K562 (cell line): ENCODE results near the gene FAM53A. TPM values are rescaled to one million over a fixed set of nuclear protein-coding genes. Genes with fewer than 3 reads are reported as not detected.

Experiments used
- ATAC-seq: fragments of 200-7000 bp; cut with Tn5 transposase; 3 replicates; pipeline ENCODE4 v1.9.1; 2020; ENCODE audit warnings: moderate library complexity
- BruUV-seq: library from RNA; stranded (reverse); fragments of 400-500 nt; replicated peaks from 2 replicates; lab custom pipeline; 2021; lab: Mats Ljungman, UMichigan
- CTCF ChIA-PET: fragments of 300-600 bp; formaldehyde crosslinking; extraction: SDS; loops from one replicate; lab custom pipeline; 2021; ENCODE audit warnings: low intra/inter-chr PET ratio; lab: Yijun Ruan, JAX
- POLR2A ChIA-PET: fragments of 300-600, 350-650 bp; sonication (Branson Sonifier 250); formaldehyde crosslinking; extraction: SDS; loops from one replicate; lab custom pipeline; 2021; ENCODE audit warnings: antibody characterized with exemption, inconsistent platforms; lab: Yijun Ruan, JAX
- DNase-seq, 4 experiments: peaks; one replicate each; pipeline versions ENCODE4 v3.0.0 to v3.0.0-alpha.2; 2011 to 2018; ENCODE audit warnings: low spot score in 3 of 4, mixed read lengths in 3 of 4; ENCODE audit errors: extremely low read depth in 1 of 4
- FAIRE-seq: peaks from 2 replicates; lab custom pipeline; 2011; peaks lifted over from hg19 to GRCh38; lab: Jason Lieb, UNC
- H2AFZ ChIP-seq: 2 replicates; pipeline ENCODE4 v1.6.0; 2011; ENCODE audit warnings: low read depth, low read length, control low read depth, inconsistent platforms
- H3K27ac ChIP-seq: fragments of 200-600 bp; 3 replicates; pipeline ENCODE4 v1.8.0; 2011; ENCODE audit warnings: low read depth, mild to moderate bottlenecking, control low read depth, inconsistent platforms, low read length, moderate library complexity, mixed read lengths; ENCODE audit errors: extremely low read depth
- H3K27me3 ChIP-seq, 2 experiments: fragments of 300-600 bp in 1 of 2; 2 replicates in 1 of 2; 3 replicates in 1 of 2; pipeline versions ENCODE4 v1.6.0 to v1.8.0; 2011; ENCODE audit warnings: inconsistent platforms in 2 of 2, low read length in 2 of 2, mild to moderate bottlenecking in 1 of 2, mixed read lengths in 1 of 2, moderate library complexity in 1 of 2; ENCODE audit not compliant: control insufficient read depth in 2 of 2, insufficient read depth in 2 of 2
- H3K36me3 ChIP-seq: fragments of 300-600 bp; 3 replicates; pipeline ENCODE4 v1.8.0; 2011; ENCODE audit warnings: mild to moderate bottlenecking, low read length, inconsistent platforms; ENCODE audit not compliant: control insufficient read depth, insufficient read depth
- H3K4me1 ChIP-seq, 2 experiments: fragments of 200-600 bp in 1 of 2; replicated peaks in 1 of 2; 2 replicates in 1 of 2; 3 replicates in 1 of 2; pipeline versions ENCODE4 v1.5.1 to v1.8.0; 2011; ENCODE audit warnings: inconsistent platforms in 2 of 2, low read length in 2 of 2, mild to moderate bottlenecking in 1 of 2, mixed read lengths in 1 of 2, moderate library complexity in 1 of 2; ENCODE audit not compliant: control insufficient read depth in 2 of 2, insufficient read depth in 2 of 2
- H3K4me2 ChIP-seq: 2 replicates; pipeline ENCODE4 v1.6.1; 2011; ENCODE audit warnings: low read length, control low read depth, inconsistent platforms, mixed read lengths; ENCODE audit not compliant: insufficient read depth
- H3K4me3 ChIP-seq: fragments of 200-600 bp; sonication (generic), shearing (Covaris generic); 2 replicates; pipeline ENCODE4 v1.5.1; 2016; ENCODE audit warnings: control low read depth, inconsistent platforms
- H3K79me2 ChIP-seq: fragments of 200-600 bp; 3 replicates; pipeline ENCODE4 v1.8.0; 2011; ENCODE audit warnings: low read length, inconsistent platforms; ENCODE audit not compliant: control insufficient read depth, insufficient read depth
- H3K9ac ChIP-seq, 2 experiments: 2 replicates each; pipeline versions ENCODE4 v1.6.0 to v1.6.1; 2011; ENCODE audit warnings: low read depth in 2 of 2, low read length in 2 of 2, control low read depth in 1 of 2, inconsistent platforms in 1 of 2, mild to moderate bottlenecking in 1 of 2, mixed read lengths in 1 of 2; ENCODE audit not compliant: insufficient read depth in 1 of 2
- H3K9me1 ChIP-seq: one replicate; pipeline ENCODE4 v1.6.0; 2011; ENCODE audit warnings: inconsistent platforms, mild to moderate bottlenecking, low read length, moderate library complexity; ENCODE audit not compliant: control insufficient read depth, insufficient read depth
- H3K9me3 ChIP-seq: replicated peaks from 2 replicates; pipeline ENCODE4 v1.5.1; 2011; ENCODE audit warnings: low read depth, low read length, inconsistent platforms; ENCODE audit not compliant: control insufficient read depth, insufficient read depth
- H4K20me1 ChIP-seq: replicated peaks from 2 replicates; pipeline ENCODE4 v1.6.1; 2011; ENCODE audit warnings: low read length, inconsistent platforms, mixed read lengths; ENCODE audit not compliant: control insufficient read depth, insufficient read depth
- COPS2 ChIP-seq: fragments of 450-650 bp; conservative IDR thresholded peaks from 2 replicates; pipeline ENCODE4 v1.6.1; 2016; ENCODE audit warnings: mild to moderate bottlenecking, moderate library complexity
- CUX1 ChIP-seq: fragments of 200-800 bp; sonication (Bioruptor generic); IDR thresholded peaks from 2 replicates; pipeline ENCODE4 v1.6.1; 2016; ENCODE audit warnings: missing genetic modification characterization, missing compliant biosample characterization
- DPF2 ChIP-seq: fragments of 450-650 bp; IDR thresholded peaks from 2 replicates; pipeline ENCODE4 v1.6.1; 2016
- ERF ChIP-seq: fragments of 450-650 bp; formaldehyde crosslinking; IDR thresholded peaks from 2 replicates; pipeline ENCODE4 v1.4.0; 2020; ENCODE audit warnings: mild to moderate bottlenecking, mixed read lengths
- NR2C2 ChIP-seq, 2 experiments: fragments of 200-800 bp in 1 of 2; sonication (Bioruptor generic) in 1 of 2; sonication (generic) in 1 of 2; formaldehyde crosslinking in 1 of 2; IDR thresholded peaks; 2 replicates each; pipeline versions ENCODE4 v1.6.1 to v1.8.0; 2016 to 2022; ENCODE audit warnings: mild to moderate bottlenecking in 1 of 2, missing compliant biosample characterization in 1 of 2, missing genetic modification characterization in 1 of 2, missing genetic modification reagents in 1 of 2
- POU5F1 ChIP-seq: fragments of 150-350 bp; IDR thresholded peaks from 2 replicates; pipeline ENCODE4 v1.6.1; 2014; ENCODE audit warnings: borderline replicate concordance, low read length, low read depth, mild to moderate bottlenecking; ENCODE audit not compliant: partially characterized antibody
- TBL1XR1 ChIP-seq, 2 experiments: IDR thresholded peaks; 2 replicates each; pipeline ENCODE4 v1.6.1; 2012; ENCODE audit warnings: improper control_type of control experiment in 2 of 2, low read length in 2 of 2, mild to moderate bottlenecking in 1 of 2
- YY1 ChIP-seq, 3 experiments: IDR thresholded peaks; 2 replicates each; pipeline ENCODE4 v1.6.1; 2011; ENCODE audit warnings: low read length in 2 of 3, mild to moderate bottlenecking in 2 of 3, moderate library complexity in 2 of 3, borderline replicate concordance in 1 of 3, control low read depth in 1 of 3, low read depth in 1 of 3; ENCODE audit not compliant: insufficient read depth in 3 of 3, insufficient replicate concordance in 2 of 3, control insufficient read depth in 1 of 3, insufficient read length in 1 of 3; ENCODE audit errors: extremely low read depth in 1 of 3
- ZBTB11 ChIP-seq, 3 experiments: fragments of 200-800 bp in 1 of 3; fragments of 250-450 bp in 1 of 3; fragments of 450-650 bp in 1 of 3; sonication (Bioruptor Pico) in 1 of 3; sonication (Bioruptor generic) in 1 of 3; formaldehyde crosslinking in 1 of 3; IDR thresholded peaks; 2 replicates each; pipeline versions ENCODE4 v1.6.1 to v1.8.0; 2016 to 2022; ENCODE audit warnings: mild to moderate bottlenecking in 2 of 3, missing genetic modification characterization in 2 of 3, missing compliant biosample characterization in 1 of 3, moderate library complexity in 1 of 3
- ZNF583 ChIP-seq: fragments of 250-450 bp; sonication (Bioruptor Pico); IDR thresholded peaks from 2 replicates; pipeline ENCODE4 v1.4.0; 2020
- ZNF717 ChIP-seq: fragments of 250-450 bp; sonication (Bioruptor Pico); IDR thresholded peaks from 2 replicates; pipeline ENCODE4 v1.5.0; 2021
- ZNF785 ChIP-seq: fragments of 250-450 bp; sonication (Bioruptor Pico); IDR thresholded peaks from 2 replicates; pipeline ENCODE4 v1.4.0; 2020; ENCODE audit warnings: mild to moderate bottlenecking
- WGBS: fragments of 100-300 bp; shearing (Covaris generic); methylation state at CpG from one replicate; pipeline ENCODE4 v1.1.6; 2016; ENCODE audit warnings: low coverage, mixed read lengths; ENCODE audit not compliant: insufficient coverage; ENCODE audit errors: missing lambda C conversion rate; 5-methylcytosine and 5-hydroxymethylcytosine counted together
- in situ Hi-C: fragments of 300-500 bp; cut with MboI; formaldehyde crosslinking; loops from 4 replicates; pipeline ENCODE4 v1.15.0; 2018; ENCODE audit warnings: inconsistent platforms, mixed read lengths
- intact Hi-C: fragments of 100-400 bp; cut with micrococcal nuclease; formaldehyde crosslinking; loops from 2 replicates; pipeline ENCODE4 v1.14.2; 2022
- polyA plus RNA-seq, 8 experiments: library from polyadenylated mRNA; depleted of rRNA in 4 of 8; stranded (reverse) in 5 of 8; unstranded in 3 of 8; fragments of >200 nt; fragmentation: Nextera tagmentation in 2 of 8; fragmentation: Illumina TruSeq in 1 of 8; extraction: Ambion mirVana in 2 of 8; extraction: Trizol in 1 of 8; gene quantifications; 2 replicates each; pipeline versions ENCODE4 v1.2.1 to v1.2.3, GENCODE V29; 2011 to 2014; ENCODE audit warnings: inconsistent platforms in 1 of 8, missing spikeins in 1 of 8
- total RNA-seq, 7 experiments: library from RNA; depleted of rRNA in 6 of 7; stranded (reverse); fragments of >200 nt in 6 of 7; fragmentation: Illumina TruSeq in 2 of 7; extraction: Trizol in 2 of 7; gene quantifications; 2 replicates each; pipeline versions ENCODE4 v1.2.1 to v1.2.3, GENCODE V29; 2011 to 2021; ENCODE audit warnings: low replicate concordance in 1 of 7

The FAM53A gene
- total and polyA plus RNA-seq, 9 of the 15 experiments (the other 6 are each of a cell fraction or from before 2014, with no cell fraction given) = 0.53 to 2.7 (median 1.4) TPM; not detected in 2

GRCh38 chr4:1638873-1639272 is 45.2 kb downstream of the FAM53A start:
- H2AFZ ChIP-seq = no peak overlapping the region
- POLR2A ChIA-PET = no interaction called here
- no peak overlapping the region for H3K27ac ChIP-seq
- in situ Hi-C loops = no loop called here
- ATAC-seq (no peak; the same call in 2 of the 3 replicates), DNase-seq (no peak), FAIRE-seq (no peak)
- peaks cover 18 to 58% of the 10 kb centered on the region in 2 experiments for H3K27me3 ChIP-seq
- no peaks in the 10 kb centered on the region for H3K36me3 ChIP-seq
- no peaks in the 10 kb centered on the region for H3K79me2 ChIP-seq
- H3K9ac ChIP-seq = peak overlapping the region in 1 of 2 experiments; percentile 52; a peak in 1 of 4 replicates
- CTCF ChIA-PET = no interaction called here
- no peaks in the 10 kb centered on the region for H4K20me1 ChIP-seq
- H3K4me1 ChIP-seq = peaks cover 2 to 52% of the 10 kb centered on the region in 2 experiments; a peak in 3 of 5 replicates
- no TSS peak for BruUV-seq
- no peaks in the 10 kb centered on the region for H3K9me1 ChIP-seq
- no peak overlapping the region for H3K4me3 ChIP-seq
- H3K4me2 ChIP-seq = no peak overlapping the region
- intact Hi-C loops = no loop called here
- WGBS = 2% methylated on average over 11 of the region's 11 CpGs
- H3K9me3 ChIP-seq = no peaks in the 10 kb centered on the region
- no peak for TF ChIP-seq NR2C2 (CRISPR knock-in tag; IDR thresholded peaks at IDR 0.05)
- TF ChIP-seq NR2C2 (tag; IDR thresholded peaks at IDR 0.05) = no peak
- no peak for TF ChIP-seq POU5F1
- TF ChIP-seq YY1 (IDR thresholded peaks at IDR 0.05; ENCODE audit: borderline replicate concordance in 1 of 3, control insufficient read depth in 1 of 3, extremely low read depth in 1 of 3, insufficient read depth in 3 of 3, insufficient read length in 1 of 3, insufficient replicate concordance in 2 of 3, low read depth in 1 of 3, low read length in 2 of 3) = no peak
- no peak for TF ChIP-seq DPF2
- no peak for TF ChIP-seq ZNF785
- no peak for TF ChIP-seq ZBTB11 (CRISPR knock-in tag; IDR thresholded peaks at IDR 0.05)
- TF ChIP-seq CUX1 (CRISPR knock-in tag) = no peak
- no peak for TF ChIP-seq COPS2
- no peak for TF ChIP-seq ERF (CRISPR knock-in tag)
- no peak for TF ChIP-seq TBL1XR1 (IDR thresholded peaks at IDR 0.05; ENCODE audit: low read length in 2 of 2)
- no peak for TF ChIP-seq ZNF717 (CRISPR knock-in tag)
- TF ChIP-seq ZNF583 (CRISPR knock-in tag) = no peak
